Tibial artery (tissue), 4 donors: ENCODE data around the gene RECQL5.

Experiments
- DNase-seq, 2 donors: peaks; one replicate each; pipeline ENCODE4 v3.0.0-alpha.2; 2019
- H3K27ac ChIP-seq, 2 donors: fragments of 200-600 bp; sonication (generic) in 1 of 2; 1 replicate in 1 of 2; 2 replicates in 1 of 2; pipeline ENCODE4 v1.5.1; 2018 to 2019; ENCODE audit warnings: mild to moderate bottlenecking in 1 of 2
- H3K27me3 ChIP-seq, 2 donors: fragments of 200-600 bp; sonication (generic) in 1 of 2; one replicate each; pipeline versions ENCODE4 v1.5.1 to v1.6.0; 2016 to 2019
- H3K36me3 ChIP-seq, 3 donors: fragments of 200-600 bp; sonication (generic) in 2 of 3; one replicate each; pipeline ENCODE4 v1.5.1; 2016 to 2019; ENCODE audit warnings: mild to moderate bottlenecking in 2 of 3
- H3K4me1 ChIP-seq, 4 donors: fragments of 200-600 bp; sonication (generic) in 2 of 4; 1 replicate in 3 of 4; 2 replicates in 1 of 4; pipeline ENCODE4 v1.5.1; 2016 to 2019
- H3K4me3 ChIP-seq, 2 donors: fragments of 200-600 bp; sonication (generic) in 1 of 2; 1 replicate in 1 of 2; 2 replicates in 1 of 2; pipeline ENCODE4 v1.5.1; 2018 to 2019; ENCODE audit warnings: mild to moderate bottlenecking in 2 of 2
- H3K9me3 ChIP-seq, 3 donors: fragments of 200-600 bp; sonication (generic) in 1 of 3; one replicate each; pipeline ENCODE4 v1.5.1; 2016 to 2019
- intact Hi-C: fragments of 100-400 bp; cut with DNase I; formaldehyde crosslinking; loops from one replicate; pipeline ENCODE4 v1.15.0; 2023; ENCODE audit warnings: low total_unique reads
- TF ChIP-seq, protein P1 (sequence below), 2 experiments: fragments of 200-600 bp in 1 of 2; fragments of 450-650 bp in 1 of 2; IDR thresholded peaks; one replicate each; pipeline ENCODE4 v1.5.1; 2017 to 2019; ENCODE audit warnings: antibody characterized with exemption in 2 of 2, mild to moderate bottlenecking in 1 of 2, moderate library complexity in 1 of 2

RECQL5 gene

DNA sequence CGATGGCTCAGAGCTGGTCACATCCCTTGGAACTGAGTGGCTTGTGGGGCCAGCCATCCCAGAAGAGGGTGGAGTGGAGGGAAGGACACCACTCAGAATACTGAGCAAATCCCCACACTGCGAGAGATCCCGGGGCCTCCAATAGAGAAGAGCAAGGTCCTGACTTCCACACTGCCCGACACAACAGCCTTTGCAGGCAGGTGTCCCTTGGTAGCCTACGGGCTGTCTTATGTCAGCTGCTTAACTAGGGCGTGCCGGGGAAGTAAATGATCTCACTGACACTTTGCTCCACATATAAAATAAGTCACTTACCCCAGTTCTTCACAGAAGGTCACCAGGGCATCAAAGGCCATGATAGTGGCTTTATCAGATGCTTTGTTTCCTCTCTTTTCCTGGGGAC is 16.1 kb downstream of the RECQL5 start:
- Histone ChIP-seq H3K4me1 (no peaks in the 10 kb centered on the region), H3K27me3 (no peaks in the 10 kb centered on the region), H3K27ac (no peak overlapping the region), H3K9me3 (no peaks in the 10 kb centered on the region), H3K4me3 (no peak overlapping the region), H3K36me3 (peaks cover 28 to 82% (median 35%) of the 10 kb centered on the region in 3 donors)
- TF ChIP-seq, protein P1, sequence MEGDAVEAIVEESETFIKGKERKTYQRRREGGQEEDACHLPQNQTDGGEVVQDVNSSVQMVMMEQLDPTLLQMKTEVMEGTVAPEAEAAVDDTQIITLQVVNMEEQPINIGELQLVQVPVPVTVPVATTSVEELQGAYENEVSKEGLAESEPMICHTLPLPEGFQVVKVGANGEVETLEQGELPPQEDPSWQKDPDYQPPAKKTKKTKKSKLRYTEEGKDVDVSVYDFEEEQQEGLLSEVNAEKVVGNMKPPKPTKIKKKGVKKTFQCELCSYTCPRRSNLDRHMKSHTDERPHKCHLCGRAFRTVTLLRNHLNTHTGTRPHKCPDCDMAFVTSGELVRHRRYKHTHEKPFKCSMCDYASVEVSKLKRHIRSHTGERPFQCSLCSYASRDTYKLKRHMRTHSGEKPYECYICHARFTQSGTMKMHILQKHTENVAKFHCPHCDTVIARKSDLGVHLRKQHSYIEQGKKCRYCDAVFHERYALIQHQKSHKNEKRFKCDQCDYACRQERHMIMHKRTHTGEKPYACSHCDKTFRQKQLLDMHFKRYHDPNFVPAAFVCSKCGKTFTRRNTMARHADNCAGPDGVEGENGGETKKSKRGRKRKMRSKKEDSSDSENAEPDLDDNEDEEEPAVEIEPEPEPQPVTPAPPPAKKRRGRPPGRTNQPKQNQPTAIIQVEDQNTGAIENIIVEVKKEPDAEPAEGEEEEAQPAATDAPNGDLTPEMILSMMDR (IDR thresholded peaks at IDR 0.05): no peak
- intact Hi-C loops: no loop called here
- DNase-seq: no peak

DNA sequence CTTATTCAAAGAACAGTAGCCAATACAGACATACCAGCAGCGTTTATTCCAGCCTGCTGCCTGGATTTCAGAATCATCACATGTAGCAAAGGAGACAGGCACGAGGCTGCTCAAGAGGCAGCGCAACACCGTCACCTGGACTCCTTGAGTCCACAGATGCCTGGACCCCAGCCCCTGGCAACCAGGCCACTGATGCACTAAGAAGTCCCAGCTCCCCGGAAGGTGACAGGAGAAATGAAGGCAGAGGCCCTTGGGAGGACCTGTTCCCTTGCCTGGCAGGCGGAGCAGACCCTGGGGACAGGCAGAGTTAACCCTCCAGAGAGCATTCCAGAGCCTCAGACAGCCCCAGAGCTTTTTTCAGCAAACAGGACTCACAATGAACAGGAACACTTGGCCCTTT is 17.3 kb downstream of the RECQL5 start:
- TF ChIP-seq, protein P1 (IDR thresholded peaks at IDR 0.05): no peak
- DNase-seq: no peak
- Histone ChIP-seq H3K27me3 (no peaks in the 10 kb centered on the region), H3K36me3 (peaks cover 28 to 70% (median 35%) of the 10 kb centered on the region in 3 donors), H3K4me3 (no peak overlapping the region), H3K9me3 (no peaks in the 10 kb centered on the region), H3K4me1 (no peaks in the 10 kb centered on the region), H3K27ac (no peak overlapping the region)
- intact Hi-C loops: no loop called here

DNA sequence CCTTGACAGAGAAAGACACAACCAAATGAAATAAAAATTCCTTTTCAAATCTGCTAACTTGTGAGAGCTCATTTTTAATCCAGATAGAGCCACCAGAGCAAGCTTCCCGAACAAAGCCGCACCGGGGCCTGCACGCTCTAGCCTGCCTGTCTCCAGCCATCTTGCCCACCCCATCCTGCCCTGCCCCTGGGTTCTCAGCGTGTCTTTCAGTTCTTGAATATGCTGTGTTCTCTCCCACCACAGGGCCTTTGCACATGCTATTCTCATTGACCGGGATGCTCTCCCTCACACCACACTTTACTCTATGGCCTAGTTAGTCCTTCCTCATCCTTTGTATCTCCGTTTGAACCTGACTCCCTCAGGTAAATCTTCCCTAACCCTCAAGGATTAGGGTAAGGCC is 19.0 kb downstream of the RECQL5 start:
- H3K36me3 ChIP-seq: peaks cover 28 to 63% (median 46%) of the 10 kb centered on the region in 3 donors

DNA sequence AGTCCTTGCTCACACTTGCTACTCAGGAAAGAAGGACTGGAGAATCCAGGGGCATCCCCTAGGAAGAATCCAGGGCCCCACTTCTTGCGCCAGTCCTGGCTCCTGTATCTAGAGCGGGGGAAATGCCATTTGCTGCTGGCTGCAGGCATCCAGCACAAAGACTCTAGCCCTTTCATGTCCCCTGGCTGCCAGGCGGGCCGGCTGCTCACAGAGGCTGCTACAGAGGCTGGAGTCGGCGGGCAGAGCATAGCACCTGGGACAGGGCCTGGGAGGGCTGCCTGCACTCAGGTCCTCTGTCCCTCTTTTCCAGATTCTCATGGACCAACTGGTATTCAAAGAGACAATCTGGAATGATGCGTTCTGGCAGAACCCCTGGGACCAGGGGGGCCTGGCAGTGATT is 19.9 kb downstream of the RECQL5 start:
- Histone ChIP-seq H3K27me3 (no peaks in the 10 kb centered on the region), H3K4me1 (peaks cover 0 to 5% (median 0%) of the 10 kb centered on the region in 4 donors), H3K27ac (no peak overlapping the region), H3K4me3 (no peak overlapping the region), H3K36me3 (peaks cover 28 to 56% (median 42%) of the 10 kb centered on the region in 3 donors), H3K9me3 (no peaks in the 10 kb centered on the region)
- intact Hi-C loops: no loop called here
- no peak for DNase-seq
- TF ChIP-seq, protein P1 (IDR thresholded peaks at IDR 0.05): no peak

More for the DNA sequence above, 19.0 kb downstream of the RECQL5 start:
- Histone ChIP-seq H3K27ac (no peak overlapping the region), H3K4me1 (peaks cover 0 to 5% (median 0%) of the 10 kb centered on the region in 4 donors), H3K27me3 (no peaks in the 10 kb centered on the region), H3K4me3 (no peak overlapping the region), H3K9me3 (no peaks in the 10 kb centered on the region)
- TF ChIP-seq, protein P1 (IDR thresholded peaks at IDR 0.05): no peak
- DNase-seq: no peak
- intact Hi-C loops: no loop called here

DNA sequence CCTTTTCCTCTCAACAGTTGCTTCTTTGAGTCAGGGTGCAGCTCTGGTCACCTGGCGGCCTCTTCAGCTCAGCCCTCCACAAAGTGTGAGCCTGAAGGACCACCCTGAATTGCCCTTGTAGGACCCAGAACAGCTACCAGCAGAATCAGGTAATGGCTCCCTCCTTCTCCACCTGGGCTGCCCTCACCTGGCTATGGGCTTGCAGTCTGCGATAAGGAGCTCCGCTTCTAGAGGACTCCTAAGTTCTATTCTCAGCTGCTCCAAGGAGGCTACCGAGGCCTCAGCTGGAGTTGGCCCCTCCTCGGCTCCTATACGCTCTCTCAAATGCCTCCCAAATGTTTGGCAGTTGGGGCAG is 20.3 kb downstream of the RECQL5 start:
- Histone ChIP-seq H3K4me3 (no peak overlapping the region), H3K27me3 (no peaks in the 10 kb centered on the region), H3K36me3 (peaks cover 26 to 54% (median 37%) of the 10 kb centered on the region in 3 donors), H3K27ac (no peak overlapping the region), H3K9me3 (no peaks in the 10 kb centered on the region), H3K4me1 (peaks cover 0 to 5% (median 0%) of the 10 kb centered on the region in 4 donors)
- intact Hi-C loops: no loop called here
- DNase-seq: no peak
- TF ChIP-seq, protein P1 (IDR thresholded peaks at IDR 0.05): no peak
